T-helper 1 cell treated with Interleukin-12 subunit alpha and Interleukin-12 subunit beta and Interleukin-4 antibody, amounts not matched to agents 30 ng/mL and 1 ng/mL, for 36 hours (primary cell): ENCODE measurements around the gene THOC5. TPM values are rescaled to one million over a fixed set of nuclear protein-coding genes. Genes with fewer than 3 reads are reported as not detected.
"Not testable (repeated sequence)": the region's sequence is repeated elsewhere in the genome, so short reads cannot be mapped to it uniquely, and the experiment has no call there.

ENCODE experiments used
- intact Hi-C: fragments of 100-400 bp; cut with micrococcal nuclease; formaldehyde crosslinking; loops from one replicate; pipeline ENCODE4 v1.15.1; 2024
- total RNA-seq: library from RNA; stranded (reverse); gene quantifications from 2 replicates; pipeline ENCODE4 v1.2.3, GENCODE V29; 2022

The THOC5 gene
- total RNA-seq, 1 donor from 2014 or later, result 56.0 TPM

GRCh38 chr22:29511126-29511862 is 42.3 kb downstream of the THOC5 start:
- intact Hi-C loops, result no loop called here

- intact Hi-C loops, result no loop called here
Measured at GRCh38 chr22:29510542-29510941, 43.0 kb downstream of the THOC5 start.

DNA sequence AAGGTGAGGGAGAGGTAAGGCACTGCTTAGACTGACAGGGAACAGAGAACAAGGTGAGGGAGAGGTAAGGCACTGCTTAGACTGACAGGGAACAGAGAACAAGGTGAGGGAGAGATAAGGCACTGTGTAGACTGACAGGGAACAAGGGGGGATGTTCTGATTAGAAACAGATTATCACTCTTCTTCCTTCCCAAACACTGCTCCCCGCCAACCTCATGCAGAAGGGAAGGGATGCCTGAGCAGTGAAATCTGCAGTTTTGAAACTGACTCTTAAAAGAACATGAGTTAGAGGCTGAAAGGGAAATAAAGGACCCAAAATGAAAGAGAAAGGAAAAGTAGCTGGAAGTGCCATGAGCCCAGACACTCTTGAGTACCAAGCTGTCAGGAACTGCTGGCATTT is 43.7 kb downstream of the THOC5 start:
- intact Hi-C loops, result no loop called here

DNA sequence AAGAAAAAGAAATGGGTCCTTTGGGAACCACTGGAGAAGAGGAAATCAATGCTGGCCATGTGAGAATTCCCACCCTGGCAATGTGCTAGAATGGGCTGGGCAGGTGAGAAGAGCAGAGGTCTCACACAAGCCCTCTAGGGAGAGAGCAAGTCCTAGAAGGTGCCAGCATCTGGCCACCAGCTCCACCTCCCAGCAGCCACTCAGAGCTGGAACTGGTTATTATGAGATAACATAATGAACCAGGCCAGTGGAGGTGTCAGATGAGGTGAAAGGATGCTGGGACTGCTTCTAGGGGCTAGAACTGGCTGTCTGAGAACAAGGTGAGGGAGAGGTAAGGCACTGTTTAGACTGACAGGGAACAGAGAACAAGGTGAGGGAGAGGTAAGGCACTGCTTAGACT is 44.3 kb downstream of the THOC5 start:
- intact Hi-C loops, result no loop called here

GRCh38 chr22:29503811-29504372 is 49.7 kb downstream of the THOC5 start:
- intact Hi-C loops, result no loop called here

DNA sequence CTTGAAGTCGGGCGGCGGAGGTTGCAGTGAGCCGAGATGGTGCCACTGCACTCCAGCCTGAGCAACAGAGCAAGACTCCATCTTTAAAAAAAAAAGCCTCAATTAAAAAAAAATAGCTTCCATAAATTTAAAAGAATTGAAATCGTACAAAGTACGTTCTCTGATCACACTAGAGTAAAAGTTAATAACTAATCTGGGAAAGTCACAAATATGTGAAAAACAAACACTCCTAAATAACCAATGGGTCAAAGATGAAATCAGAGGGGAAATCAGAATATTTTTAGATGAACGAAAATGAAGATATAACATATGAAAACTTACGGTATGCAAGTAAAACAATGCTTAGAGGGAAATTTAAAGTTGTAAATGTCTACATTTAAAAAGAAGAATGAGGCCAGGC is 53.7 kb downstream of the THOC5 start:
- intact Hi-C loops, result no loop called here

GRCh38 chr22:29493636-29494035 is 59.9 kb downstream of the THOC5 start:
- intact Hi-C loops, result no loop called here

DNA sequence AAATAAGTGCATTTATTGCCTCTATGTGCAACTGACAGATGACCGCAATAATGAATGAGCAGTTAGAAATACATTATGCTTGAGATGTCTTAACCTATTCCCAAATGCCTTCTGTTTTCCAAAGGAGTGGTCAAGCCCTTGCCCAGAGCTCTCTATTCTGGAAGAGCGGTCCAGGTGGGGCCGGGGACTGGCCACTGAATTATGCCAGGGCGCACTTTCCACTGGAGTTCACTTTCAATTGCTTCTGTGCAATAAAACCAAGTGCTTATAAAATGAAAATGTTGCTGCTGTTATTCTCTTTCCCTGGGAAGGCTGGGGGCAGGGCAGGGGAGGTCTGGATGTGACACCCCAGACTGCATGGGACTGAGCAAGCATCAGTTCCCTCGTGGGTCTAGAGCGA is 62.5 kb downstream of the THOC5 start:
- intact Hi-C loops, result no loop called here

DNA sequence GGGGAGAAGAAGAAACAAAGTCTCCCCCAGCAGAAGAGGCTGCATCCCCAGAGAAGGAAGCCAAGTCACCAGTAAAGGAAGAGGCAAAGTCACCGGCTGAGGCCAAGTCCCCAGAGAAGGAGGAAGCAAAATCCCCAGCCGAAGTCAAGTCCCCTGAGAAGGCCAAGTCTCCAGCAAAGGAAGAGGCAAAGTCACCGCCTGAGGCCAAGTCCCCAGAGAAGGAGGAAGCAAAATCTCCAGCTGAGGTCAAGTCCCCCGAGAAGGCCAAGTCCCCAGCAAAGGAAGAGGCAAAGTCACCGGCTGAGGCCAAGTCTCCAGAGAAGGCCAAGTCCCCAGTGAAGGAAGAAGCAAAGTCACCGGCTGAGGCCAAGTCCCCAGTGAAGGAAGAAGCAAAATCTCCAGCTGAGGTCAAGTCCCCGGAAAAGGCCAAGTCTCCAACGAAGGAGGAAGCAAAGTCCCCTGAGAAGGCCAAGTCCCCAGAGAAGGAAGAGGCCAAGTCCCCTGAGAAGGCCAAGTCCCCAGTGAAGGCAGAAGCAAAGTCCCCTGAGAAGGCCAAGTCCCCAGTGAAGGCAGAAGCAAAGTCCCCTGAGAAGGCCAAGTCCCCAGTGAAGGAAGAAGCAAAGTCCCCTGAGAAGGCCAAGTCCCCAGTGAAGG is 64.3 kb downstream of the THOC5 start:
- intact Hi-C loops, result not testable (repeated sequence)

DNA sequence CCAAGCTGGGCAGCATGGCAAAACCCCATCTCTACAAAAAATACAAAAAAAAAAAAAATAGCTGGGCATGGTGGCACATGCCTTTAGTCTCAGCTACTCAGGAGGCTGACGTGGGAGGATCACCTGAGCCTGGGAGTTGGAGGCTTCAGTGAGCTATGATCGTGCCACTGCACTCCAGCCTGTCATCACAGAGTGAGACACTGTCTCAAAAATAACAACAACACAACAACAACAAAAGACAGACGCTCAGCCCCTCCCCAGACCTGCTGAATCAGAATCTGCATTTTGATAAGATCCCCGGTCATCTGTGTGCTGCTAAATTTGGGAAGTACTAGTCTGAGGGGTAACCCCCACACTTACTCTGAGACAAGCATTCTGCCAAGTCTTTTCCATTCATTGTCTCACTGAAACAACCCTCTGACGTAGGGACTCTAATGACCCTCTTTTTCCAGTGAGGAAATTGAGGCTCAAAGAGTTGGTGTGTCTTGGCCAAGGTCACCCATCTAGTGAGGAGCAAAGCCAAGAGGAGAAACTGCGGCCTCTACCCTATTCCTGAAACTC is 66.1 kb downstream of the THOC5 start:
- intact Hi-C loops, result no loop called here

DNA sequence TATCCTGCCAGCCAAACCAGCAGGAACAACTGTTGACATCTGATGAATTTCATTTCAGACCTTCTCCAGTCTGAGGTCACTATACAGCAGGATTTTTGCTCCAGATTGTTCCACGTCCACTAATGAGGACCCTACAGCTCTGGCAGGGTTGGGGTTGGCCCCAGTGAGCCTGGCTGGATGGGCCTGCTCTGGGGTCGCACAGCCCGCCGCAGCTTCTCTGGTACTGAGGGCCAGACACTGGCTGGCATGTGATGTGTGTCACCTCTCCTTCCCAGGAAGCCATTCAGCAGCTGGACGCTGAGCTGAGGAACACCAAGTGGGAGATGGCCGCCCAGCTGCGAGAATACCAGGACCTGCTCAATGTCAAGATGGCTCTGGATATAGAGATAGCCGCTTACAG is 68.1 kb downstream of the THOC5 start:
- intact Hi-C loops, result no loop called here

DNA sequence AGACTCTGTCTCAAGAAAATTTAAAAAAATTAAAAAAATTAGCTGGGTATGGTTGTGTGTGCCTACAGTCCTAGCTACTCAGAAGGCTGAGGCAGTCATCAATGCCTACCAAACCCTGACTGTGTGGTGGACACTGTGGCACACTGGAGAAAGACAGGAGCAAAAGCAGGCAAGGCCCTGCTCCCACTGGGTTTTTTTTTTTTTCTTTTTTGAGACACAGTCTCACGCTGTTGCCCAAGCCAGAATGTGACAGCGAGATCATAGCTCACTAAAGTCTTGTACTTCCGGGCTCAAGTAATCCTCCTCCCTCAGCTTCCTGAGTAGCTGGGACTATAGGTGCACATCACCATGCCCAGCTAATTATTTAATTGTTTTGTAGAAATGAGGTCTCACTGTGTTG is 68.9 kb downstream of the THOC5 start:
- intact Hi-C loops, result no loop called here

DNA sequence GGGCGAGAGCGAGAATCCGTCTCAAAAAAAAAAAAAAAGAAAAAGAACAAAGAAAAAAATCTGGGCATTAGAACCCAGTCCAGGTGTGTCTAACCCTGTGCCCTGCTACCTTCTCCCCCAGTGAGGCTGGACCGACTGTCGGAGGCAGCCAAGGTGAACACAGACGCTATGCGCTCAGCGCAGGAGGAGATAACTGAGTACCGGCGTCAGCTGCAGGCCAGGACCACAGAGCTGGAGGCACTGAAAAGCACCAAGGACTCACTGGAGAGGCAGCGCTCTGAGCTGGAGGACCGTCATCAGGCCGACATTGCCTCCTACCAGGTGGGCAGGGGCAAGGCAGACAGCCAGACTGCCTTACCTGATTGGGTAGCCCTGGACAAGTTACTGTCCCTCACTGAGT is 70.3 kb downstream of the THOC5 start:
- intact Hi-C loops, result no loop called here

DNA sequence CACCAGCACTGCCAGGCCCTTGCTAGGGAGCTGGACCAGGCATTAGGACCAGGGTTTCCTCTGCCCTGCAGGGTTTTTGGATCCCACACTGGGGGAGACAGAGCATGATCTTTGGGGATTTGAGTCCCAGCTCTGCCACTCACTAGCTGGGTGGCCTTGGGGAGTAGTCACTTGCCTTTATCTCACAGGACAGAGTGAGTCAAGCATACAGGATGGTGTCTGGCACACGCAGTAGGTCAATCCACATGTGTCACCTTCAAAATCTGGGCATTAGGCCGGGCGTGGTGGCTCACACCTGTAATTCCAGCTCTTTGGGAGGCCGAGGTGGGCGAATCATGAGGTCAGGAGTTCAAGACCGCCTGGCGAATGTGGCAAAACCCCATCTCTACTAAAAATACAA is 70.8 kb downstream of the THOC5 start:
- intact Hi-C loops, result no loop called here

GRCh38 chr22:29482253-29482652 is 71.3 kb downstream of the THOC5 start:
- intact Hi-C loops, result no loop called here

GRCh38 chr22:29481265-29482000 is 72.1 kb downstream of the THOC5 start:
- intact Hi-C loops, result no loop called here

DNA sequence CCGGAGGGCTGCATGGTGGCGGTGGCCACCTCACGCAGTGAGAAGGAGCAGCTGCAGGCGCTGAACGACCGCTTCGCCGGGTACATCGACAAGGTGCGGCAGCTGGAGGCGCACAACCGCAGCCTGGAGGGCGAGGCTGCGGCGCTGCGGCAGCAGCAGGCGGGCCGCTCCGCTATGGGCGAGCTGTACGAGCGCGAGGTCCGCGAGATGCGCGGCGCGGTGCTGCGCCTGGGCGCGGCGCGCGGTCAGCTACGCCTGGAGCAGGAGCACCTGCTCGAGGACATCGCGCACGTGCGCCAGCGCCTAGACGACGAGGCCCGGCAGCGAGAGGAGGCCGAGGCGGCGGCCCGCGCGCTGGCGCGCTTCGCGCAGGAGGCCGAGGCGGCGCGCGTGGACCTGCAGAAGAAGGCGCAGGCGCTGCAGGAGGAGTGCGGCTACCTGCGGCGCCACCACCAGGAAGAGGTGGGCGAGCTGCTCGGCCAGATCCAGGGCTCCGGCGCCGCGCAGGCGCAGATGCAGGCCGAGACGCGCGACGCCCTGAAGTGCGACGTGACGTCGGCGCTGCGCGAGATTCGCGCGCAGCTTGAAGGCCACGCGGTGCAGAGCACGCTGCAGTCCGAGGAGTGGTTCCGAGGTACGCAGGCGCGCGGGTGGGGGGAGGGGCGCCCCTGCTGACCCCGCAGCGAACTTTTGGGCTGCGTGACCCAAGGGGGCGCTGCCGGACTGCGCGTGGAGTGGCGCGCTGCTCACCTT is 72.9 kb downstream of the THOC5 start:
- intact Hi-C loops, result no loop called here

DNA sequence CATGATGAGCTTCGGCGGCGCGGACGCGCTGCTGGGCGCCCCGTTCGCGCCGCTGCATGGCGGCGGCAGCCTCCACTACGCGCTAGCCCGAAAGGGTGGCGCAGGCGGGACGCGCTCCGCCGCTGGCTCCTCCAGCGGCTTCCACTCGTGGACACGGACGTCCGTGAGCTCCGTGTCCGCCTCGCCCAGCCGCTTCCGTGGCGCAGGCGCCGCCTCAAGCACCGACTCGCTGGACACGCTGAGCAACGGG is 73.4 kb downstream of the THOC5 start:
- intact Hi-C loops, result no loop called here

- intact Hi-C loops, result no loop called here
Measured at GRCh38 chr22:29479417-29480261, 73.9 kb downstream of the THOC5 start, which contains the start of gene NEFH. Gene NEFH (plus strand): TSS chr22:29480218. CDS start chr22:29480263, 45 bp downstream.
